Type B pancreatic cell (in vitro differentiated cells): Measurements from ENCODE around the gene SIAH3. TPM values are rescaled to one million over a fixed set of nuclear protein-coding genes. Genes with fewer than 3 reads are reported as not detected.
"Not testable (repeated sequence)": the region's sequence is repeated elsewhere in the genome, so short reads cannot be mapped to it uniquely, and the experiment has no call there.

Experiments
- DNase-seq: peaks from one replicate; pipeline ENCODE4 v3.0.0; 2021; ENCODE audit warnings: mixed read lengths; ENCODE audit not compliant: unreplicated experiment; ENCODE audit errors: extremely low spot score
- H3K27ac Mint-ChIP-seq: 2 replicates; pipeline ENCODE4 v1.8.0; 2021; ENCODE audit warnings: mild to moderate bottlenecking, mixed read lengths
- H3K27me3 Mint-ChIP-seq: 2 replicates; pipeline ENCODE4 v1.8.0; 2021; ENCODE audit warnings: mixed read lengths
- H3K36me3 Mint-ChIP-seq: 2 replicates; pipeline ENCODE4 v1.8.0; 2021; ENCODE audit warnings: mixed read lengths
- H3K4me1 Mint-ChIP-seq: one replicate; pipeline ENCODE4 v1.8.0; 2021; ENCODE audit warnings: mixed read lengths; ENCODE audit not compliant: unreplicated experiment
- H3K4me3 Mint-ChIP-seq: 2 replicates; pipeline ENCODE4 v1.8.0; 2021; ENCODE audit warnings: mild to moderate bottlenecking, mixed read lengths
- H3K9me3 Mint-ChIP-seq: 2 replicates; pipeline ENCODE4 v1.8.0; 2021; ENCODE audit warnings: mixed read lengths
- CTCF ChIP-seq: fragments of 200-600 bp; sonication (generic); conservative IDR thresholded peaks from 2 replicates; pipeline ENCODE4 v1.5.0; 2021; ENCODE audit warnings: antibody characterized with exemption, mild to moderate bottlenecking
- total RNA-seq: library from RNA; stranded (reverse); gene quantifications from 2 replicates; pipeline ENCODE4 v1.2.1, GENCODE V29; 2021; ENCODE audit warnings: low replicate concordance

The SIAH3 gene
- total RNA-seq, 1 donor from 2014 or later: 0.53 TPM

GRCh38 chr13:45763419-45763818, 88.1 kb downstream of the SIAH3 start:
- no peak for TF ChIP-seq CTCF

GRCh38 chr13:45757589-45757988, 94.0 kb downstream of the SIAH3 start:
- not testable (repeated sequence) for H3K36me3 Mint-ChIP-seq, H3K27ac Mint-ChIP-seq, H3K27me3 Mint-ChIP-seq, DNase-seq, H3K4me3 Mint-ChIP-seq, H3K4me1 Mint-ChIP-seq
- peaks cover 22% of the 10 kb centered on the region for H3K9me3 Mint-ChIP-seq

More at GRCh38 chr13:45763419-45763818, 88.1 kb downstream of the SIAH3 start:
- DNase-seq: no peak
- Mint-ChIP-seq H3K9me3 (no peaks in the 10 kb centered on the region), H3K4me3 (no peak overlapping the region), H3K36me3 (peaks cover 4% of the 10 kb centered on the region), H3K27ac (no peak overlapping the region), H3K27me3 (peaks cover 15% of the 10 kb centered on the region), H3K4me1 (peaks cover 3% of the 10 kb centered on the region)

GRCh38 chr13:45756498-45756897, 95.1 kb downstream of the SIAH3 start:
- peaks cover 22% of the 10 kb centered on the region for H3K9me3 Mint-ChIP-seq
- not testable (repeated sequence) for H3K4me3 Mint-ChIP-seq, H3K27ac Mint-ChIP-seq, H3K4me1 Mint-ChIP-seq, H3K36me3 Mint-ChIP-seq, DNase-seq, H3K27me3 Mint-ChIP-seq

GRCh38 chr13:45752510-45752909, 99.0 kb downstream of the SIAH3 start:
- no peak overlapping the region for H3K27ac Mint-ChIP-seq
- peaks cover 16% of the 10 kb centered on the region for H3K9me3 Mint-ChIP-seq
- peaks cover 3% of the 10 kb centered on the region for H3K27me3 Mint-ChIP-seq
- TF ChIP-seq CTCF: no peak
- peaks cover 3% of the 10 kb centered on the region for H3K4me1 Mint-ChIP-seq
- H3K4me3 Mint-ChIP-seq: no peak overlapping the region
- DNase-seq: no peak
- H3K36me3 Mint-ChIP-seq: no peaks in the 10 kb centered on the region

- Mint-ChIP-seq H3K4me3 (no peak overlapping the region), H3K36me3 (no peaks in the 10 kb centered on the region), H3K27ac (no peak overlapping the region), H3K9me3 (peaks cover 15% of the 10 kb centered on the region), H3K27me3 (peaks cover 3% of the 10 kb centered on the region), H3K4me1 (peaks cover 3% of the 10 kb centered on the region)
- DNase-seq: no peak
- no peak for TF ChIP-seq CTCF
Measured at GRCh38 chr13:45751885-45752284, 99.7 kb downstream of the SIAH3 start.

GRCh38 chr13:45750566-45750965, 101.0 kb downstream of the SIAH3 start:
- peaks cover 3% of the 10 kb centered on the region for H3K4me1 Mint-ChIP-seq
- H3K4me3 Mint-ChIP-seq: no peak overlapping the region
- H3K27me3 Mint-ChIP-seq: peaks cover 9% of the 10 kb centered on the region
- no peak for TF ChIP-seq CTCF
- H3K36me3 Mint-ChIP-seq: no peaks in the 10 kb centered on the region
- no peak overlapping the region for H3K27ac Mint-ChIP-seq
- peaks cover 13% of the 10 kb centered on the region for H3K9me3 Mint-ChIP-seq
- no peak for DNase-seq
